GM12878 (cell line): ENCODE results near the gene VPS54. TPM values are rescaled to one million over a fixed set of nuclear protein-coding genes. Genes with fewer than 3 reads are reported as not detected.

Experiments used
- EP300 ChIP-seq, 2 experiments: fragments of 150-350 bp in 1 of 2; IDR thresholded peaks; 2 replicates each; pipeline ENCODE4 v1.6.1; 2011 to 2012; ENCODE audit warnings: low read depth in 2 of 2, low read length in 2 of 2, borderline replicate concordance in 1 of 2, improper control_type of control experiment in 1 of 2, inconsistent platforms in 1 of 2; ENCODE audit not compliant: control insufficient read depth in 1 of 2
- ESRRA ChIP-seq: IDR thresholded peaks from 2 replicates; pipeline ENCODE4 v1.6.1; 2012; ENCODE audit warnings: mild to moderate bottlenecking, low read length, improper control_type of control experiment
- polyA plus RNA-seq, 11 experiments: library from polyadenylated mRNA; depleted of rRNA in 4 of 11; unstranded in 6 of 11; stranded (reverse) in 5 of 11; fragments of >200 nt; fragmentation: Nextera tagmentation in 4 of 11; fragmentation: Illumina TruSeq in 1 of 11; extraction: Ambion mirVana in 4 of 11; extraction: Trizol in 1 of 11; gene quantifications; 1 replicate in 1 of 11; 2 replicates in 10 of 11; pipeline versions ENCODE4 v1.2.1 to v1.2.3, GENCODE V29; 2011 to 2016; ENCODE audit warnings: inconsistent platforms in 2 of 11, missing spikeins in 2 of 11, low read depth in 1 of 11
- total RNA-seq, 4 experiments: library from RNA; depleted of rRNA in 3 of 4; stranded (reverse); fragments of >200 nt in 3 of 4; fragmentation: Illumina TruSeq in 1 of 4; extraction: Trizol in 1 of 4; gene quantifications; 2 replicates each; pipeline versions ENCODE4 v1.2.1 to v1.2.3, GENCODE V29; 2013 to 2021
- TF ChIP-seq, protein P1 (sequence below): fragments of 450-650 bp; formaldehyde crosslinking; IDR thresholded peaks from 2 replicates; pipeline ENCODE4 v1.5.0; 2022; ENCODE audit warnings: mild to moderate bottlenecking, missing genetic modification characterization
- TF ChIP-seq, protein P2 (sequence below): fragments of 450-650 bp; IDR thresholded peaks from 2 replicates; pipeline ENCODE4 v1.6.1; 2014; ENCODE audit warnings: mild to moderate bottlenecking
- TF ChIP-seq, protein P3 (sequence below): fragments of 450-650 bp; IDR thresholded peaks from 2 replicates; pipeline ENCODE4 v1.6.1; 2016; ENCODE audit warnings: mild to moderate bottlenecking, moderate library complexity, borderline replicate concordance

The VPS54 gene
- total and polyA plus RNA-seq, 10 of the 15 experiments (the other 5 are each of a cell fraction or from before 2014, with no cell fraction given), result 1.6 to 16.2 (median 9.3) TPM

DNA sequence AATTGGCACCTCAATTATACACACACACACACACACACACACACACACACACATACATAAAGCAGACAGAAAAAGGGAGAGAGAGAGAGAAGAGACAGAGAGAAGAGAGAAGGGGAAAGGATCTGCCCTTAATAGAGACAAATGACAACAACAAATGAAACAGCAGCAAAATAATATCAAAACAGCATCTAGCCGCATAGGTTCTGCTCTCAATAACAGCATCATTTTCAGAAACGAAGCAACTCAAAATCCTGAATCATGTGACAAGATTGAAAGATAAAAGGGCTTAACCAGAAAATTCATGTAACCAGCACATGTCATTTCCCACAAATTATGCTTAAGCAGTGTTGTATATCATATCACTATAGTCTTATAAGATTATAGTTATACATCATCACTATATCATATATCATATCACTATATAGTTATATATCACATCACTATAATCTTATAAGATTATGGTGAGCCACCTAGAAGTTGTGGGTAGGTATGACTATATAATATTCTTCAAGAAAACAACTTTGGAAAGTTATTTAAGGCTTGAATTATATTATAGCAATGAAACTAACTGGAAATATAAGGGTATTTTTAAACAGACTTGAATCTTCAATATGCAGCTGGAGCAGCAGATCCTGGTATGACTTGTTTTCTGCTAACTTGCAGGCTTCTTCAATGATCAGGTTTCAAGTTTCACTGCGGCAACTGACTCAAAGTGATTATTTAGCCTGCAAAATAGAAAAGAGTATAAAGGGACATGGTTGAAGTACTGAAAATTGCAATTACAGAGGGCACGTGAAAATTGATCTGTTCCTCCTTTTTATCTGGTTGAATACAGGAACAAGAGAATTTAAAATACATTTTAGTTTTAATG is 16.1 kb upstream of the VPS54 start (continued):
- TF ChIP-seq, protein P1, sequence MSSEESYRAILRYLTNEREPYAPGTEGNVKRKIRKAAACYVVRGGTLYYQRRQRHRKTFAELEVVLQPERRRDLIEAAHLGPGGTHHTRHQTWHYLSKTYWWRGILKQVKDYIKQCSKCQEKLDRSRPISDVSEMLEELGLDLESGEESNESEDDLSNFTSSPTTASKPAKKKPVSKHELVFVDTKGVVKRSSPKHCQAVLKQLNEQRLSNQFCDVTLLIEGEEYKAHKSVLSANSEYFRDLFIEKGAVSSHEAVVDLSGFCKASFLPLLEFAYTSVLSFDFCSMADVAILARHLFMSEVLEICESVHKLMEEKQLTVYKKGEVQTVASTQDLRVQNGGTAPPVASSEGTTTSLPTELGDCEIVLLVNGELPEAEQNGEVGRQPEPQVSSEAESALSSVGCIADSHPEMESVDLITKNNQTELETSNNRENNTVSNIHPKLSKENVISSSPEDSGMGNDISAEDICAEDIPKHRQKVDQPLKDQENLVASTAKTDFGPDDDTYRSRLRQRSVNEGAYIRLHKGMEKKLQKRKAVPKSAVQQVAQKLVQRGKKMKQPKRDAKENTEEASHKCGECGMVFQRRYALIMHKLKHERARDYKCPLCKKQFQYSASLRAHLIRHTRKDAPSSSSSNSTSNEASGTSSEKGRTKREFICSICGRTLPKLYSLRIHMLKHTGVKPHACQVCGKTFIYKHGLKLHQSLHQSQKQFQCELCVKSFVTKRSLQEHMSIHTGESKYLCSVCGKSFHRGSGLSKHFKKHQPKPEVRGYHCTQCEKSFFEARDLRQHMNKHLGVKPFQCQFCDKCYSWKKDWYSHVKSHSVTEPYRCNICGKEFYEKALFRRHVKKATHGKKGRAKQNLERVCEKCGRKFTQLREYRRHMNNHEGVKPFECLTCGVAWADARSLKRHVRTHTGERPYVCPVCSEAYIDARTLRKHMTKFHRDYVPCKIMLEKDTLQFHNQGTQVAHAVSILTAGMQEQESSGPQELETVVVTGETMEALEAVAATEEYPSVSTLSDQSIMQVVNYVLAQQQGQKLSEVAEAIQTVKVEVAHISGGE (CRISPR knock-in tag), result no peak
- TF ChIP-seq, protein P2, sequence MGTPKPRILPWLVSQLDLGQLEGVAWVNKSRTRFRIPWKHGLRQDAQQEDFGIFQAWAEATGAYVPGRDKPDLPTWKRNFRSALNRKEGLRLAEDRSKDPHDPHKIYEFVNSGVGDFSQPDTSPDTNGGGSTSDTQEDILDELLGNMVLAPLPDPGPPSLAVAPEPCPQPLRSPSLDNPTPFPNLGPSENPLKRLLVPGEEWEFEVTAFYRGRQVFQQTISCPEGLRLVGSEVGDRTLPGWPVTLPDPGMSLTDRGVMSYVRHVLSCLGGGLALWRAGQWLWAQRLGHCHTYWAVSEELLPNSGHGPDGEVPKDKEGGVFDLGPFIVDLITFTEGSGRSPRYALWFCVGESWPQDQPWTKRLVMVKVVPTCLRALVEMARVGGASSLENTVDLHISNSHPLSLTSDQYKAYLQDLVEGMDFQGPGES, result no peak
- TF ChIP-seq ESRRA (no peak), EP300 (IDR thresholded peaks at IDR 0.05; ENCODE audit: borderline replicate concordance in 1 of 2, control insufficient read depth in 1 of 2, low read depth in 2 of 2, low read length in 2 of 2) (no peak)
- TF ChIP-seq, protein P3, sequence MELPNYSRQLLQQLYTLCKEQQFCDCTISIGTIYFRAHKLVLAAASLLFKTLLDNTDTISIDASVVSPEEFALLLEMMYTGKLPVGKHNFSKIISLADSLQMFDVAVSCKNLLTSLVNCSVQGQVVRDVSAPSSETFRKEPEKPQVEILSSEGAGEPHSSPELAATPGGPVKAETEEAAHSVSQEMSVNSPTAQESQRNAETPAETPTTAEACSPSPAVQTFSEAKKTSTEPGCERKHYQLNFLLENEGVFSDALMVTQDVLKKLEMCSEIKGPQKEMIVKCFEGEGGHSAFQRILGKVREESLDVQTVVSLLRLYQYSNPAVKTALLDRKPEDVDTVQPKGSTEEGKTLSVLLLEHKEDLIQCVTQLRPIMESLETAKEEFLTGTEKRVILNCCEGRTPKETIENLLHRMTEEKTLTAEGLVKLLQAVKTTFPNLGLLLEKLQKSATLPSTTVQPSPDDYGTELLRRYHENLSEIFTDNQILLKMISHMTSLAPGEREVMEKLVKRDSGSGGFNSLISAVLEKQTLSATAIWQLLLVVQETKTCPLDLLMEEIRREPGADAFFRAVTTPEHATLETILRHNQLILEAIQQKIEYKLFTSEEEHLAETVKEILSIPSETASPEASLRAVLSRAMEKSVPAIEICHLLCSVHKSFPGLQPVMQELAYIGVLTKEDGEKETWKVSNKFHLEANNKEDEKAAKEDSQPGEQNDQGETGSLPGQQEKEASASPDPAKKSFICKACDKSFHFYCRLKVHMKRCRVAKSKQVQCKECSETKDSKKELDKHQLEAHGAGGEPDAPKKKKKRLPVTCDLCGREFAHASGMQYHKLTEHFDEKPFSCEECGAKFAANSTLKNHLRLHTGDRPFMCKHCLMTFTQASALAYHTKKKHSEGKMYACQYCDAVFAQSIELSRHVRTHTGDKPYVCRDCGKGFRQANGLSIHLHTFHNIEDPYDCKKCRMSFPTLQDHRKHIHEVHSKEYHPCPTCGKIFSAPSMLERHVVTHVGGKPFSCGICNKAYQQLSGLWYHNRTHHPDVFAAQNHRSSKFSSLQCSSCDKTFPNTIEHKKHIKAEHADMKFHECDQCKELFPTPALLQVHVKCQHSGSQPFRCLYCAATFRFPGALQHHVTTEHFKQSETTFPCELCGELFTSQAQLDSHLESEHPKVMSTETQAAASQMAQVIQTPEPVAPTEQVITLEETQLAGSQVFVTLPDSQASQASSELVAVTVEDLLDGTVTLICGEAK, result no peak
